GM12878 (cell line): ENCODE results near the gene KCNN3. TPM values are rescaled to one million over a fixed set of nuclear protein-coding genes. Genes with fewer than 3 reads are reported as not detected.

Experiments
- ATAC-seq: fragments of 200-7000 bp; cut with Tn5 transposase; 3 replicates; pipeline ENCODE4 v1.9.1; 2020; ENCODE audit warnings: mild to moderate bottlenecking, moderate library complexity
- BruUV-seq: library from RNA; stranded (reverse); fragments of 400-500 nt; replicated peaks from 2 replicates; lab custom pipeline; 2021; lab: Mats Ljungman, UMichigan
- CTCF ChIA-PET: fragments of 300-600 bp; sonication (Branson Sonifier 250); formaldehyde crosslinking; extraction: SDS; loops from one replicate; lab custom pipeline; 2021; ENCODE audit warnings: inconsistent platforms; lab: Yijun Ruan, JAX
- POLR2A ChIA-PET: fragments of 350-600 bp; formaldehyde crosslinking; extraction: SDS; loops from one replicate; lab custom pipeline; 2021; ENCODE audit warnings: inconsistent platforms; lab: Charles Lee
- RAD21 ChIA-PET: fragments of 300-600 bp; sonication (Branson Sonifier 250); formaldehyde crosslinking; loops from one replicate; lab custom pipeline; 2023; ENCODE audit warnings: antibody characterized with exemption; ENCODE audit not compliant: unreplicated experiment; lab: Charles Lee
- SMC1A ChIA-PET: fragments of 300-600 bp; sonication (Branson Sonifier 250); formaldehyde crosslinking; loops from one replicate; lab custom pipeline; 2023; ENCODE audit not compliant: unreplicated experiment, uncharacterized antibody; lab: Charles Lee
- DNase-seq: peaks from one replicate; pipeline ENCODE4 v3.0.0-alpha.2; 2011; ENCODE audit warnings: low read depth, low spot score
- FAIRE-seq: peaks from 3 replicates; lab custom pipeline; 2011; peaks lifted over from hg19 to GRCh38; lab: Jason Lieb, UNC
- H2AFZ ChIP-seq: 2 replicates; pipeline ENCODE4 v1.6.0; 2011; ENCODE audit warnings: low read depth, low read length, control low read depth; ENCODE audit not compliant: control insufficient read depth
- H3K27ac ChIP-seq: 2 replicates; pipeline ENCODE4 v1.5.1; 2011; ENCODE audit warnings: control low read depth; ENCODE audit not compliant: control insufficient read depth, insufficient read depth
- H3K27me3 ChIP-seq, 2 experiments: replicated peaks in 1 of 2; 2 replicates each; pipeline versions ENCODE4 v1.6.0 to v1.6.1; 2011; ENCODE audit warnings: low read length in 1 of 2; ENCODE audit not compliant: control insufficient read depth in 2 of 2, insufficient read depth in 2 of 2
- H3K36me3 ChIP-seq, 2 experiments: 2 replicates each; pipeline ENCODE4 v1.5.1; 2011; ENCODE audit warnings: low read length in 1 of 2; ENCODE audit not compliant: control insufficient read depth in 2 of 2, insufficient read depth in 2 of 2
- H3K4me1 ChIP-seq: 2 replicates; pipeline ENCODE4 v1.6.1; 2011; ENCODE audit warnings: mild to moderate bottlenecking, low read length, moderate library complexity, mixed read lengths; ENCODE audit not compliant: control insufficient read depth, insufficient read depth
- H3K4me2 ChIP-seq: 2 replicates; pipeline ENCODE4 v1.6.0; 2011; ENCODE audit warnings: control low read depth; ENCODE audit not compliant: control insufficient read depth, insufficient read depth
- H3K4me3 ChIP-seq: fragments of 200-600 bp; sonication (generic); 2 replicates; pipeline ENCODE4 v1.5.1; 2016
- H3K79me2 ChIP-seq: 2 replicates; pipeline ENCODE4 v1.6.0; 2011; ENCODE audit warnings: low read length; ENCODE audit not compliant: control insufficient read depth, insufficient read depth
- H3K9ac ChIP-seq: 2 replicates; pipeline ENCODE4 v1.8.0; 2011; ENCODE audit warnings: low read length, control low read depth, mixed read lengths; ENCODE audit not compliant: control insufficient read depth, insufficient read depth
- H3K9me3 ChIP-seq: replicated peaks from 3 replicates; pipeline ENCODE4 v1.5.1; 2011; ENCODE audit warnings: mild to moderate bottlenecking, low read length; ENCODE audit not compliant: control insufficient read depth, insufficient read depth
- H4K20me1 ChIP-seq: 2 replicates; pipeline ENCODE4 v1.6.0; 2011; ENCODE audit not compliant: control insufficient read depth, insufficient read depth
- CHD1 ChIP-seq: IDR thresholded peaks from 2 replicates; pipeline ENCODE4 v1.6.1; 2012; ENCODE audit warnings: low read depth, low read length, improper control_type of control experiment
- GABPA ChIP-seq: IDR thresholded peaks from 2 replicates; pipeline ENCODE4 v1.6.1; 2014; ENCODE audit warnings: antibody characterized with exemption, low read depth, mild to moderate bottlenecking, inconsistent platforms
- HCFC1 ChIP-seq: fragments of 150-350 bp; IDR thresholded peaks from 2 replicates; pipeline ENCODE4 v1.6.1; 2014; ENCODE audit warnings: low read length
- IKZF2 ChIP-seq, 2 experiments: fragments of 450-650 bp; IDR thresholded peaks; 2 replicates each; pipeline ENCODE4 v1.6.1; 2017; ENCODE audit warnings: mild to moderate bottlenecking in 2 of 2, moderate library complexity in 2 of 2
- IRF4 ChIP-seq: IDR thresholded peaks from 2 replicates; pipeline ENCODE4 v1.6.1; 2011; ENCODE audit warnings: low read depth, low read length
- MEF2B ChIP-seq: fragments of 450-650 bp; IDR thresholded peaks from 2 replicates; pipeline ENCODE4 v1.6.1; 2018; ENCODE audit warnings: mild to moderate bottlenecking, moderate library complexity; ENCODE audit not compliant: partially characterized antibody, poor library complexity, severe bottlenecking
- POU2F2 ChIP-seq: IDR thresholded peaks from 3 replicates; pipeline ENCODE4 v1.6.1; 2011; ENCODE audit warnings: low read depth, mild to moderate bottlenecking, low read length, borderline replicate concordance
- RB1 ChIP-seq: fragments of 450-650 bp; formaldehyde crosslinking; IDR thresholded peaks from 2 replicates; pipeline ENCODE4 v1.6.1; 2017; ENCODE audit warnings: mild to moderate bottlenecking, borderline replicate concordance
- SUPT20H ChIP-seq: IDR thresholded peaks from 2 replicates; pipeline ENCODE4 v1.6.1; 2011; ENCODE audit warnings: low read depth, mild to moderate bottlenecking, low read length, moderate library complexity, borderline replicate concordance; ENCODE audit not compliant: control insufficient read depth
- WRNIP1 ChIP-seq: IDR thresholded peaks from 2 replicates; pipeline ENCODE4 v1.6.1; 2011; ENCODE audit warnings: low read depth, low read length, improper control_type of control experiment, borderline replicate concordance
- WGBS: methylation state at CpG from one replicate; pipeline ENCODE4 v1.1.6; 2016; ENCODE audit warnings: low lambda C conversion rate; ENCODE audit not compliant: insufficient replicate concordance, insufficient coverage; ENCODE audit errors: missing lambda C conversion rate; 5-methylcytosine and 5-hydroxymethylcytosine counted together
- in situ Hi-C: fragments of 300-500 bp; cut with MboI; formaldehyde crosslinking; loops from 9 replicates; pipeline ENCODE4 v1.14.3; 2018; ENCODE audit warnings: mixed read lengths
- intact Hi-C: fragments of 100-400 bp; cut with micrococcal nuclease; formaldehyde crosslinking; loops from one replicate; pipeline ENCODE4 v1.14.2; 2022; ENCODE audit not compliant: unreplicated experiment
- polyA plus RNA-seq, 11 experiments: library from polyadenylated mRNA; depleted of rRNA in 4 of 11; unstranded in 6 of 11; stranded (reverse) in 5 of 11; fragments of >200 nt; fragmentation: Nextera tagmentation in 4 of 11; fragmentation: Illumina TruSeq in 1 of 11; extraction: Ambion mirVana in 4 of 11; extraction: Trizol in 1 of 11; gene quantifications; 1 replicate in 1 of 11; 2 replicates in 10 of 11; pipeline versions ENCODE4 v1.2.1 to v1.2.3, GENCODE V29; 2011 to 2016; ENCODE audit warnings: inconsistent platforms in 2 of 11, missing spikeins in 2 of 11, low read depth in 1 of 11
- total RNA-seq, 4 experiments: library from RNA; depleted of rRNA in 3 of 4; stranded (reverse); fragments of >200 nt in 3 of 4; fragmentation: Illumina TruSeq in 1 of 4; extraction: Trizol in 1 of 4; gene quantifications; 2 replicates each; pipeline versions ENCODE4 v1.2.1 to v1.2.3, GENCODE V29; 2013 to 2021
- TF ChIP-seq, protein P1 (sequence below): IDR thresholded peaks from 2 replicates; pipeline ENCODE4 v1.6.1; 2011; ENCODE audit warnings: borderline replicate concordance, low read depth, mild to moderate bottlenecking, moderate library complexity, low read length; ENCODE audit not compliant: insufficient read depth, poor library complexity, severe bottlenecking
- TF ChIP-seq, protein P2 (sequence below): IDR thresholded peaks from 2 replicates; pipeline ENCODE4 v1.6.1; 2012; ENCODE audit warnings: low read depth, low read length, improper control_type of control experiment
- TF ChIP-seq, protein P3 (sequence below): IDR thresholded peaks from 2 replicates; pipeline ENCODE4 v1.6.1; 2011; ENCODE audit warnings: low read depth, low read length, improper control_type of control experiment, borderline replicate concordance
- TF ChIP-seq, protein P4 (sequence below): fragments of 450-650 bp; IDR thresholded peaks from 2 replicates; pipeline ENCODE4 v1.6.1; 2017; ENCODE audit warnings: mild to moderate bottlenecking, moderate library complexity

The KCNN3 gene
- total and polyA plus RNA-seq, 10 of the 15 experiments (the other 5 are each of a cell fraction or from before 2014, with no cell fraction given), result 3.5 to 26.4 (median 14.9) TPM

DNA sequence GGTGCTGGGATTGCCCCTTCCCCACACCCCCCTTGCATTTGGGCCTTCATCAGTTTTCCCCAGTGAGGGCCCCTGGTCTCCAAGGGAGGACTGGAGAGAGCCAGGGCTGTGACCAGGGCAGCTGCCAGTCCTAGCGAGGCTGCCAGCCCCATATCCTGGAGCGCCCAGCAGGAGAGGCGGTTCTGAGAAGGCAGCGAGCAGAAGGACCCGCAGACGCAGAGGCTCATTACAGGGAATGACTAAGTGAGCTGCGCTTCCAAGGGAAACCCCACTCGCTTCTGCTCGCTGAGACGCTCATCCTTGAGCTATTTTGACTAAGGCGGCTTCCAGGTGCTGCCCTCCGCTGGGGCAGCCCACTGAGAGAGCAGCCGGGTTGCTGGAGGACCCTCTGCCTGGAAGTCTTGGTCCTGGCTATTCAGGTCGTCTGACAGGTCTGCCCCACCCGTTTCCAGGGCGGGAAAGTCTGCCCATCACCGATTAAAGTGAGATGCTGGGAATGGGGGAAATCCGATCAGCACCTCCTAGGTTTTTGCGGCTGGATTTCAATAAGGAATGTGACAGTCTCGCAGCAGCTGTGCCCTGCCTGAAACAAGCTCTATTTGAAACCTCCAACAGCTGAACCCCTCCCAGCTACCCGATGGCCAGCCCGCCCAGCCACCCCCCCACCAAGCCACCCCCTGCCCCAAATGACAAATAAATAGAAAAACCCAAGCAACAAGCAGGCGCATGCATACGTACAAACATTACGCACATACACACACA lies 2.8 kb downstream of the KCNN3 start:
- 20% methylated on average over 24 of the region's 25 CpGs for WGBS
- Histone ChIP-seq H3K27ac (peak overlapping the region; percentile 79), H3K4me3 (peak overlapping the region; percentile 88), H4K20me1 (no peaks in the 10 kb centered on the region), H3K27me3 (no peaks in the 10 kb centered on the region), H3K36me3 (no peaks in the 10 kb centered on the region), H3K9me3 (no peaks in the 10 kb centered on the region), H3K4me1 (peaks cover 78% of the 10 kb centered on the region), H3K4me2 (peak overlapping the region; percentile 99), H2AFZ (peak overlapping the region; percentile 10; the same call in 1 of the 2 replicates), H3K79me2 (peaks cover 56% of the 10 kb centered on the region), H3K9ac (no peak overlapping the region; the same call in 1 of the 2 replicates)
- DNase-seq, result no peak
- CTCF ChIA-PET, result interaction anchor here (0.7 to 6.2 kb wide), 21 partner anchors 8 to 202 kb away, joined by 3 to 35 read pairs (median 5); partner anchors contain the start of gene PMVK
- ATAC-seq, result peak; percentile 4
- POLR2A ChIA-PET, result interaction anchor here (0.6 to 11.9 kb wide), 20 partner anchors 9 to 198 kb away, joined by 3 to 204 read pairs (median 6); partner anchors contain the start of genes PBXIP1 and PMVK
- SMC1A ChIA-PET, result interaction anchor here (0.6 to 7.8 kb wide), 33 partner anchors 8 to 320 kb away, joined by 3 to 101 read pairs (median 5); partner anchors contain the start of gene PMVK
- in situ Hi-C loops, result no loop called here
- no TSS peak for BruUV-seq
- RAD21 ChIA-PET, result interaction anchor here (0.7 to 15.4 kb wide), 21 partner anchors 8 to 308 kb away, joined by 3 to 254 read pairs (median 12); partner anchors contain the start of gene PMVK
- no peak for FAIRE-seq
- intact Hi-C loops, result loop anchor here (5.0 kb wide), 2 partner anchors 195 to 260 kb away; partner anchors contain the start of genes ADAR and EFNA4
- TF ChIP-seq RB1 (no peak), MEF2B (no peak), HCFC1 (no peak), IRF4 (no peak), WRNIP1 (no peak), IKZF2 (IDR thresholded peaks at IDR 0.05) (peak; percentile 33 to 44; a peak in 2 of 4 replicates), POU2F2 (no peak), GABPA (no peak), CHD1 (no peak), SUPT20H (no peak)
- TF ChIP-seq, protein P1, sequence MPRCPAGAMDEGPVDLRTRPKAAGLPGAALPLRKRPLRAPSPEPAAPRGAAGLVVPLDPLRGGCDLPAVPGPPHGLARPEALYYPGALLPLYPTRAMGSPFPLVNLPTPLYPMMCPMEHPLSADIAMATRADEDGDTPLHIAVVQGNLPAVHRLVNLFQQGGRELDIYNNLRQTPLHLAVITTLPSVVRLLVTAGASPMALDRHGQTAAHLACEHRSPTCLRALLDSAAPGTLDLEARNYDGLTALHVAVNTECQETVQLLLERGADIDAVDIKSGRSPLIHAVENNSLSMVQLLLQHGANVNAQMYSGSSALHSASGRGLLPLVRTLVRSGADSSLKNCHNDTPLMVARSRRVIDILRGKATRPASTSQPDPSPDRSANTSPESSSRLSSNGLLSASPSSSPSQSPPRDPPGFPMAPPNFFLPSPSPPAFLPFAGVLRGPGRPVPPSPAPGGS, result peak; percentile 42
- TF ChIP-seq, protein P2, sequence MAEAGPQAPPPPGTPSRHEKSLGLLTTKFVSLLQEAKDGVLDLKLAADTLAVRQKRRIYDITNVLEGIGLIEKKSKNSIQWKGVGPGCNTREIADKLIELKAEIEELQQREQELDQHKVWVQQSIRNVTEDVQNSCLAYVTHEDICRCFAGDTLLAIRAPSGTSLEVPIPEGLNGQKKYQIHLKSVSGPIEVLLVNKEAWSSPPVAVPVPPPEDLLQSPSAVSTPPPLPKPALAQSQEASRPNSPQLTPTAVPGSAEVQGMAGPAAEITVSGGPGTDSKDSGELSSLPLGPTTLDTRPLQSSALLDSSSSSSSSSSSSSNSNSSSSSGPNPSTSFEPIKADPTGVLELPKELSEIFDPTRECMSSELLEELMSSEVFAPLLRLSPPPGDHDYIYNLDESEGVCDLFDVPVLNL, result no peak
- TF ChIP-seq, protein P3, sequence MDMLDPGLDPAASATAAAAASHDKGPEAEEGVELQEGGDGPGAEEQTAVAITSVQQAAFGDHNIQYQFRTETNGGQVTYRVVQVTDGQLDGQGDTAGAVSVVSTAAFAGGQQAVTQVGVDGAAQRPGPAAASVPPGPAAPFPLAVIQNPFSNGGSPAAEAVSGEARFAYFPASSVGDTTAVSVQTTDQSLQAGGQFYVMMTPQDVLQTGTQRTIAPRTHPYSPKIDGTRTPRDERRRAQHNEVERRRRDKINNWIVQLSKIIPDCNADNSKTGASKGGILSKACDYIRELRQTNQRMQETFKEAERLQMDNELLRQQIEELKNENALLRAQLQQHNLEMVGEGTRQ, result no peak
- TF ChIP-seq, protein P4, sequence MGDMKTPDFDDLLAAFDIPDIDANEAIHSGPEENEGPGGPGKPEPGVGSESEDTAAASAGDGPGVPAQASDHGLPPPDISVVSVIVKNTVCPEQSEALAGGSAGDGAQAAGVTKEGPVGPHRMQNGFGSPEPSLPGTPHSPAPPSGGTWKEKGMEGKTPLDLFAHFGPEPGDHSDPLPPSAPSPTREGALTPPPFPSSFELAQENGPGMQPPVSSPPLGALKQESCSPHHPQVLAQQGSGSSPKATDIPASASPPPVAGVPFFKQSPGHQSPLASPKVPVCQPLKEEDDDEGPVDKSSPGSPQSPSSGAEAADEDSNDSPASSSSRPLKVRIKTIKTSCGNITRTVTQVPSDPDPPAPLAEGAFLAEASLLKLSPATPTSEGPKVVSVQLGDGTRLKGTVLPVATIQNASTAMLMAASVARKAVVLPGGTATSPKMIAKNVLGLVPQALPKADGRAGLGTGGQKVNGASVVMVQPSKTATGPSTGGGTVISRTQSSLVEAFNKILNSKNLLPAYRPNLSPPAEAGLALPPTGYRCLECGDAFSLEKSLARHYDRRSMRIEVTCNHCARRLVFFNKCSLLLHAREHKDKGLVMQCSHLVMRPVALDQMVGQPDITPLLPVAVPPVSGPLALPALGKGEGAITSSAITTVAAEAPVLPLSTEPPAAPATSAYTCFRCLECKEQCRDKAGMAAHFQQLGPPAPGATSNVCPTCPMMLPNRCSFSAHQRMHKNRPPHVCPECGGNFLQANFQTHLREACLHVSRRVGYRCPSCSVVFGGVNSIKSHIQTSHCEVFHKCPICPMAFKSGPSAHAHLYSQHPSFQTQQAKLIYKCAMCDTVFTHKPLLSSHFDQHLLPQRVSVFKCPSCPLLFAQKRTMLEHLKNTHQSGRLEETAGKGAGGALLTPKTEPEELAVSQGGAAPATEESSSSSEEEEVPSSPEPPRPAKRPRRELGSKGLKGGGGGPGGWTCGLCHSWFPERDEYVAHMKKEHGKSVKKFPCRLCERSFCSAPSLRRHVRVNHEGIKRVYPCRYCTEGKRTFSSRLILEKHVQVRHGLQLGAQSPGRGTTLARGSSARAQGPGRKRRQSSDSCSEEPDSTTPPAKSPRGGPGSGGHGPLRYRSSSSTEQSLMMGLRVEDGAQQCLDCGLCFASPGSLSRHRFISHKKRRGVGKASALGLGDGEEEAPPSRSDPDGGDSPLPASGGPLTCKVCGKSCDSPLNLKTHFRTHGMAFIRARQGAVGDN, result no peak
